Endothelial cell of umbilical vein (primary cell): ENCODE data around the gene TNFSF12. TPM values are rescaled to one million over a fixed set of nuclear protein-coding genes. Genes with fewer than 3 reads are reported as not detected.

ENCODE experiments used
- BruUV-seq: library from RNA; stranded (reverse); fragments of 400-500 nt; replicated peaks from 2 replicates; lab custom pipeline; 2021; lab: Mats Ljungman, UMichigan
- CTCF ChIA-PET: fragments of 300-600, 350-600 bp; sonication (Branson Sonifier 250); formaldehyde crosslinking; loops from one replicate; lab custom pipeline; 2021; ENCODE audit warnings: antibody characterized with exemption, inconsistent platforms; lab: Charles Lee
- POLR2A ChIA-PET: fragments of 300-600, 350-600 bp; sonication (Branson Sonifier 250); formaldehyde crosslinking; loops from one replicate; lab custom pipeline; 2021; ENCODE audit warnings: antibody characterized with exemption, inconsistent platforms; lab: Charles Lee
- DNase-seq: peaks from one replicate; pipeline ENCODE4 v3.0.0-alpha.2; 2011; ENCODE audit warnings: low read depth, low spot score
- FAIRE-seq: peaks from 2 replicates; lab custom pipeline; 2011; peaks lifted over from hg19 to GRCh38; lab: Jason Lieb, UNC
- H2AFZ ChIP-seq: 2 replicates; pipeline ENCODE4 v1.6.0; 2012; ENCODE audit warnings: low read depth, low read length, control low read depth, inconsistent platforms
- H3K27ac ChIP-seq: 2 replicates; pipeline ENCODE4 v1.5.1; 2011; ENCODE audit warnings: low read depth, mild to moderate bottlenecking, control low read depth, low read length, moderate library complexity; ENCODE audit not compliant: insufficient read depth
- H3K27me3 ChIP-seq, 2 experiments: 2 replicates each; pipeline versions ENCODE4 v1.6.0 to v1.6.1; 2011; ENCODE audit warnings: low read length in 2 of 2, mixed read lengths in 1 of 2; ENCODE audit not compliant: control insufficient read depth in 2 of 2, insufficient read depth in 2 of 2
- H3K36me3 ChIP-seq, 2 experiments: 2 replicates in 1 of 2; 3 replicates in 1 of 2; pipeline ENCODE4 v1.5.1; 2011; ENCODE audit warnings: low read length in 2 of 2, mild to moderate bottlenecking in 1 of 2, moderate library complexity in 1 of 2; ENCODE audit not compliant: control insufficient read depth in 2 of 2, insufficient read depth in 2 of 2; ENCODE audit errors: extremely low read depth in 1 of 2
- H3K4me1 ChIP-seq: 3 replicates; pipeline ENCODE4 v1.5.1; 2011; ENCODE audit warnings: mild to moderate bottlenecking, low read length; ENCODE audit not compliant: control insufficient read depth, insufficient read depth; ENCODE audit errors: extremely low read depth
- H3K4me2 ChIP-seq: 2 replicates; pipeline ENCODE4 v1.6.1; 2011; ENCODE audit warnings: low read length, control low read depth, mixed read lengths; ENCODE audit not compliant: insufficient read depth
- H3K4me3 ChIP-seq, 3 experiments: fragments of 200-600 bp in 1 of 3; sonication (generic), shearing (Covaris generic) in 1 of 3; replicated peaks in 1 of 3; 2 replicates each; pipeline ENCODE4 v1.5.1; 2011 to 2016; ENCODE audit warnings: control low read depth in 3 of 3, low read length in 3 of 3, mild to moderate bottlenecking in 2 of 3, inconsistent platforms in 1 of 3, low read depth in 1 of 3, moderate library complexity in 1 of 3; ENCODE audit not compliant: insufficient read depth in 1 of 3
- H3K79me2 ChIP-seq: 2 replicates; pipeline ENCODE4 v1.6.0; 2012; ENCODE audit warnings: low read length, inconsistent platforms; ENCODE audit not compliant: control insufficient read depth, insufficient read depth
- H3K9ac ChIP-seq: replicated peaks from 2 replicates; pipeline ENCODE3; 2011; ENCODE audit warnings: low read length, control low read depth; ENCODE audit not compliant: insufficient read depth; ENCODE audit errors: extremely low read depth
- H3K9me1 ChIP-seq: replicated peaks from 3 replicates; pipeline ENCODE4 v1.6.0; 2011; ENCODE audit warnings: mild to moderate bottlenecking, low read length; ENCODE audit not compliant: control insufficient read depth, insufficient read depth; ENCODE audit errors: extremely low read depth
- H3K9me3 ChIP-seq: replicated peaks from 2 replicates; pipeline ENCODE4 v1.5.1; 2012; ENCODE audit warnings: low read length, inconsistent platforms; ENCODE audit not compliant: control insufficient read depth, insufficient read depth
- H4K20me1 ChIP-seq: replicated peaks from 2 replicates; pipeline ENCODE3; 2011; ENCODE audit warnings: mild to moderate bottlenecking, low read length; ENCODE audit not compliant: control insufficient read depth, insufficient read depth; ENCODE audit errors: extremely low read depth
- CTCF ChIP-seq, 2 donors: IDR thresholded peaks; 1 replicate in 1 of 2; 2 replicates in 1 of 2; pipeline ENCODE4 v1.5.1; 2011; ENCODE audit warnings: low read length in 2 of 2, mild to moderate bottlenecking in 2 of 2, moderate library complexity in 2 of 2, control low read depth in 1 of 2, inconsistent platforms in 1 of 2, low read depth in 1 of 2; ENCODE audit not compliant: insufficient read depth in 1 of 2; ENCODE audit errors: extremely low read depth in 1 of 2
- EZH2 ChIP-seq: IDR thresholded peaks from 2 replicates; pipeline ENCODE4 v1.6.1; 2012; ENCODE audit warnings: borderline replicate concordance, low read depth, mild to moderate bottlenecking, moderate library complexity, low read length, inconsistent platforms; ENCODE audit not compliant: severe bottlenecking
- FOS ChIP-seq: IDR thresholded peaks from 2 replicates; pipeline ENCODE4 v1.6.1; 2011; ENCODE audit warnings: mild to moderate bottlenecking, low read length, moderate library complexity, borderline replicate concordance; ENCODE audit not compliant: insufficient read depth
- GATA2 ChIP-seq: IDR thresholded peaks from 2 replicates; pipeline ENCODE4 v1.7.0; 2011; ENCODE audit warnings: low read depth, mild to moderate bottlenecking, moderate library complexity, mixed read lengths, low read length; ENCODE audit not compliant: insufficient read length, insufficient read depth
- JUN ChIP-seq: IDR thresholded peaks from 2 replicates; pipeline ENCODE4 v1.6.1; 2011; ENCODE audit warnings: borderline replicate concordance, low read depth; ENCODE audit not compliant: insufficient read length, insufficient read depth
- MAX ChIP-seq: IDR thresholded peaks from 2 replicates; pipeline ENCODE4 v1.6.1; 2011; ENCODE audit not compliant: insufficient read depth, insufficient read length
- MYC ChIP-seq: IDR thresholded peaks from one replicate; pipeline ENCODE4 v1.6.1; 2011; ENCODE audit warnings: mild to moderate bottlenecking, low read depth, low read length
- POLR2A ChIP-seq: IDR thresholded peaks from 2 replicates; pipeline ENCODE4 v1.6.1; 2012; ENCODE audit warnings: low read depth, mild to moderate bottlenecking, control low read depth, low read length
- dilution Hi-C: fragments of 300-500 bp; cut with MboI; formaldehyde crosslinking; loops from one replicate; pipeline ENCODE4 v1.15.0; 2019; ENCODE audit warnings: low sequenced_read_pairs; ENCODE audit not compliant: extremely low pct_ligation_motif_present
- intact Hi-C: fragments of 100-400 bp; cut with micrococcal nuclease; formaldehyde crosslinking; loops from one replicate; pipeline ENCODE4 v1.10.0; 2022
- polyA plus RNA-seq, 4 experiments: library from polyadenylated mRNA; depleted of rRNA in 3 of 4; stranded (reverse) in 3 of 4; unstranded in 1 of 4; fragments of >200 nt; gene quantifications; 2 replicates each; pipeline versions ENCODE4 v1.2.1 to v1.2.3, GENCODE V29; 2011 to 2012; ENCODE audit warnings: missing spikeins in 1 of 4
- small RNA-seq: library from RNA; depleted of rRNA; stranded (forward); fragments of <200 nt; gene quantifications from one replicate; pipeline ENCODE3, GENCODE V24; 2012; ENCODE audit warnings: low replicate concordance, low read depth; ENCODE audit not compliant: insufficient read depth, insufficient read length
- total RNA-seq: library from RNA; stranded (reverse); gene quantifications from 2 replicates; pipeline ENCODE4 v1.2.3, GENCODE V29; 2021

The TNFSF12 gene
- total and polyA plus RNA-seq, 2 donors (not counting 3 experiments of a cell fraction or from before 2014, with no cell fraction given): 28.4 to 39.4 TPM

- no peak for FAIRE-seq
- dilution Hi-C loops: no loop called here
- Histone ChIP-seq H2AFZ (no peak overlapping the region), H3K4me3 (no peak overlapping the region), H3K36me3 (peaks cover 7 to 21% of the 10 kb centered on the region in 2 experiments), H4K20me1 (no peaks in the 10 kb centered on the region), H3K9me1 (no peaks in the 10 kb centered on the region), H3K4me1 (no peaks in the 10 kb centered on the region), H3K4me2 (no peak overlapping the region), H3K27me3 (no peaks in the 10 kb centered on the region), H3K9ac (no peak overlapping the region), H3K27ac (no peak overlapping the region), H3K79me2 (peaks cover 23% of the 10 kb centered on the region), H3K9me3 (no peaks in the 10 kb centered on the region)
- TF ChIP-seq GATA2 (no peak), MAX (no peak), JUN (no peak), MYC (no peak), CTCF (IDR thresholded peaks at IDR 0.05; ENCODE audit: extremely low read depth in 1 of 2, insufficient read depth in 1 of 2, low read depth in 1 of 2, low read length in 2 of 2) (no peak), FOS (no peak), POLR2A (no peak), EZH2 (no peak)
- intact Hi-C loops: no loop called here
- POLR2A ChIA-PET: no interaction called here
- DNase-seq: no peak
- no TSS peak for BruUV-seq
- CTCF ChIA-PET: interaction anchor here (0.9 kb wide), 1 partner anchor 8 kb away, joined by 3 read pairs; the partner anchor contains the start of gene FXR2
Observed at GRCh38 chr17:7606280-7606679, 57.4 kb downstream of the TNFSF12 start.

Small RNA genes within 50 kb of the gene (small RNA-seq; reads per million reads assigned to genes)
- gene CD68 (not detected), gene RF00019 (not detected), gene SNORA48 (not detected), gene SNORD10 (not detected)

Other genes starting within 250 kb of the TNFSF12 start
Only the 30 nearest of the 32 such genes appear.
- 34.2 and 44.9 TPM in 2 replicates for gene NEURL4, start 219.7 kb upstream of the TNFSF12 start, total RNA-seq
- 24.3 and 32.0 TPM in 2 replicates for gene NEURL4, start 219.7 kb upstream of the TNFSF12 start, polyA plus RNA-seq
- gene ACAP1, start 212.5 kb upstream of the TNFSF12 start, total RNA-seq: not detected in 2 replicates
- 0.46 TPM in 1 of 2 replicates, not detected in the other for gene ACAP1, start 212.5 kb upstream of the TNFSF12 start, polyA plus RNA-seq
- 3.5 and 3.8 TPM in 2 replicates for gene KCTD11, start 196.9 kb upstream of the TNFSF12 start, total RNA-seq
- gene KCTD11, start 196.9 kb upstream of the TNFSF12 start, polyA plus RNA-seq: 6.5 and 6.7 TPM in 2 replicates
- not detected in 2 replicates for gene TMEM95, start 193.9 kb upstream of the TNFSF12 start, total RNA-seq
- not detected in 2 replicates for gene TMEM95, start 193.9 kb upstream of the TNFSF12 start, polyA plus RNA-seq
- 0.58 and 0.67 TPM in 2 replicates for gene TNK1, start 168.0 kb upstream of the TNFSF12 start, total RNA-seq
- 0.14 and 0.22 TPM in 2 replicates for gene TNK1, start 168.0 kb upstream of the TNFSF12 start, polyA plus RNA-seq
- 54.5 and 59.9 TPM in 2 replicates for gene PLSCR3, start 154.5 kb upstream of the TNFSF12 start, total RNA-seq
- gene PLSCR3, start 154.5 kb upstream of the TNFSF12 start, polyA plus RNA-seq: 94.8 and 111 TPM in 2 replicates
- 57.3 and 67.4 TPM in 2 replicates for gene TMEM256, start 145.0 kb upstream of the TNFSF12 start, total RNA-seq
- gene TMEM256, start 145.0 kb upstream of the TNFSF12 start, polyA plus RNA-seq: 148 and 218 TPM in 2 replicates
- 25.9 and 29.2 TPM in 2 replicates for gene NLGN2, start 141.2 kb upstream of the TNFSF12 start, total RNA-seq
- gene NLGN2, start 141.2 kb upstream of the TNFSF12 start, polyA plus RNA-seq: 15.4 and 15.5 TPM in 2 replicates
- not detected in 2 replicates for gene SPEM1, start 128.7 kb upstream of the TNFSF12 start, total RNA-seq
- not detected in 2 replicates for gene SPEM1, start 128.7 kb upstream of the TNFSF12 start, polyA plus RNA-seq
- gene SPEM2, start 123.4 kb upstream of the TNFSF12 start, total RNA-seq: not detected in 2 replicates
- not detected in 2 replicates for gene SPEM2, start 123.4 kb upstream of the TNFSF12 start, polyA plus RNA-seq
- gene SPEM3, start 120.2 kb upstream of the TNFSF12 start, total RNA-seq: not detected in 2 replicates
- gene SPEM3, start 120.2 kb upstream of the TNFSF12 start, polyA plus RNA-seq: not detected in 2 replicates
- 6.1 and 6.5 TPM in 2 replicates for gene TMEM102, start 113.6 kb upstream of the TNFSF12 start, total RNA-seq
- 5.8 and 8.4 TPM in 2 replicates for gene TMEM102, start 113.6 kb upstream of the TNFSF12 start, polyA plus RNA-seq
- gene FGF11, start 109.5 kb upstream of the TNFSF12 start, total RNA-seq: 1.8 TPM in 1 of 2 replicates, not detected in the other
- gene FGF11, start 109.5 kb upstream of the TNFSF12 start, polyA plus RNA-seq: 0.70 and 0.92 TPM in 2 replicates
- 5.4 and 5.6 TPM in 2 replicates for gene CHRNB1, start 104.0 kb upstream of the TNFSF12 start, total RNA-seq
- gene CHRNB1, start 104.0 kb upstream of the TNFSF12 start, polyA plus RNA-seq: 9.3 and 9.6 TPM in 2 replicates
- gene ZBTB4, start 69.4 kb upstream of the TNFSF12 start, total RNA-seq: 26.5 and 27.4 TPM in 2 replicates
- 15.1 and 15.7 TPM in 2 replicates for gene ZBTB4, start 69.4 kb upstream of the TNFSF12 start, polyA plus RNA-seq
- gene SLC35G6, start 67.6 kb upstream of the TNFSF12 start, total RNA-seq: not detected in 2 replicates
- not detected in 2 replicates for gene SLC35G6, start 67.6 kb upstream of the TNFSF12 start, polyA plus RNA-seq
- gene POLR2A, start 64.7 kb upstream of the TNFSF12 start, total RNA-seq: 145 and 151 TPM in 2 replicates
- gene POLR2A, start 64.7 kb upstream of the TNFSF12 start, polyA plus RNA-seq: 25.1 and 45.9 TPM in 2 replicates
- 3.7 and 5.4 TPM in 2 replicates for gene TNFSF13, start 9.7 kb downstream of the TNFSF12 start, total RNA-seq
- 3.6 and 4.3 TPM in 2 replicates for gene TNFSF13, start 9.7 kb downstream of the TNFSF12 start, polyA plus RNA-seq
- gene SENP3, start 12.9 kb downstream of the TNFSF12 start, total RNA-seq: 56.5 and 63.4 TPM in 2 replicates
- gene SENP3, start 12.9 kb downstream of the TNFSF12 start, polyA plus RNA-seq: 91.6 and 96.5 TPM in 2 replicates
- gene CD68, start 30.6 kb downstream of the TNFSF12 start, total RNA-seq: 2.9 and 4.5 TPM in 2 replicates
- gene CD68, start 30.6 kb downstream of the TNFSF12 start, polyA plus RNA-seq: 29.1 and 30.8 TPM in 2 replicates
- gene MPDU1, start 34.8 kb downstream of the TNFSF12 start, total RNA-seq: 61.2 and 78.0 TPM in 2 replicates
- 368 and 384 TPM in 2 replicates for gene MPDU1, start 34.8 kb downstream of the TNFSF12 start, polyA plus RNA-seq
- 0.39 and 0.46 TPM in 2 replicates for gene SOX15, start 41.0 kb downstream of the TNFSF12 start, total RNA-seq
- 0.19 and 0.26 TPM in 2 replicates for gene SOX15, start 41.0 kb downstream of the TNFSF12 start, polyA plus RNA-seq
- gene FXR2, start 65.8 kb downstream of the TNFSF12 start, total RNA-seq: 33.1 and 40.1 TPM in 2 replicates
- 48.9 and 59.9 TPM in 2 replicates for gene FXR2, start 65.8 kb downstream of the TNFSF12 start, polyA plus RNA-seq
- gene SAT2, start 78.8 kb downstream of the TNFSF12 start, total RNA-seq: 51.8 and 52.5 TPM in 2 replicates
- gene SAT2, start 78.8 kb downstream of the TNFSF12 start, polyA plus RNA-seq: 27.9 and 38.0 TPM in 2 replicates
- not detected in 2 replicates for gene SHBG, start 81.1 kb downstream of the TNFSF12 start, total RNA-seq
- gene SHBG, start 81.1 kb downstream of the TNFSF12 start, polyA plus RNA-seq: 0.32 and 0.51 TPM in 2 replicates
- gene ATP1B2, start 101.9 kb downstream of the TNFSF12 start, total RNA-seq: not detected in 2 replicates
- 0.06 TPM in 1 of 2 replicates, not detected in the other for gene ATP1B2, start 101.9 kb downstream of the TNFSF12 start, polyA plus RNA-seq
- 128 and 138 TPM in 2 replicates for gene TP53, start 138.4 kb downstream of the TNFSF12 start, total RNA-seq
- gene TP53, start 138.4 kb downstream of the TNFSF12 start, polyA plus RNA-seq: 82.1 and 85.5 TPM in 2 replicates
- 23.7 and 28.0 TPM in 2 replicates for gene WRAP53, start 139.4 kb downstream of the TNFSF12 start, total RNA-seq
- gene WRAP53, start 139.4 kb downstream of the TNFSF12 start, polyA plus RNA-seq: 17.9 and 21.8 TPM in 2 replicates
- 1.1 and 1.4 TPM in 2 replicates for gene EFNB3, start 156.1 kb downstream of the TNFSF12 start, total RNA-seq
- gene EFNB3, start 156.1 kb downstream of the TNFSF12 start, polyA plus RNA-seq: 2.9 and 3.1 TPM in 2 replicates
- gene DNAH2, start 168.7 kb downstream of the TNFSF12 start, total RNA-seq: 0.11 TPM in 1 of 2 replicates, not detected in the other
- 0.06 and 0.10 TPM in 2 replicates for gene DNAH2, start 168.7 kb downstream of the TNFSF12 start, polyA plus RNA-seq